ENCODE results near the gene TGFA.

TGFA gene

DNA sequence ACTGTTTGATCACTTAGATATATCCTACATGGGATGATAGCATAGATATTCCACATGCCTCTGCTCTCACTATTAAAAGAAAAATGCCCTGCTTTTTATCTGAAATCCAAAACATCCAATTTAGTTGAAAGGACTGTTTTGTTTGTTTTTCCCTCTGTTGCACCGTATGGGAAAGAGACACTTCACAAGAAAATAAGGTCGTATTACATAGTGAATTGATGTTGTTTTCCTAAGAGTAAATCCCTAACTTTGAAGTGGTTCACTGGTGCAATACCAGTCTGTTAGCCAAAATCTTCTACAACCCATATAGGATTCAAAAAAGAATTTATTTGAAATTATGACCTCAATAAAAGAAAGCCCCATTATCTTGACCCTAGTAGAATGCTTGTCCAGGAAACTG, 18.1 kb downstream of the TGFA start:
- no peak overlapping the region for H2AFZ ChIP-seq (ENCODE audit: low read length)
- no peaks in the 10 kb centered on the region for H3F3A ChIP-seq (ENCODE audit: low read depth)
- H3K36me3 ChIP-seq (ENCODE audit: insufficient read depth, low read length): no peaks in the 10 kb centered on the region
- H3K9me3 ChIP-seq (ENCODE audit: insufficient read depth, low read depth, low read length): peaks cover 3% of the 10 kb centered on the region; the same call in 1 of the 2 replicates
- no peaks in the 10 kb centered on the region for H4K20me1 ChIP-seq (ENCODE audit: insufficient read depth, low read length, poor library complexity, severe bottlenecking)
- H3K4me2 ChIP-seq (ENCODE audit: low read depth, low read length, poor library complexity, severe bottlenecking): no peak overlapping the region
- H3K27me3 ChIP-seq (ENCODE audit: insufficient read depth, low read length, poor library complexity, severe bottlenecking): no peaks in the 10 kb centered on the region
- H3K9ac ChIP-seq (ENCODE audit: low read depth, low read length, poor library complexity, severe bottlenecking): no peak overlapping the region
- no peak for TF ChIP-seq EZH2phosphoT487 (IDR thresholded peaks at IDR 0.05; ENCODE audit: borderline replicate concordance)
- TF ChIP-seq, protein P1, sequence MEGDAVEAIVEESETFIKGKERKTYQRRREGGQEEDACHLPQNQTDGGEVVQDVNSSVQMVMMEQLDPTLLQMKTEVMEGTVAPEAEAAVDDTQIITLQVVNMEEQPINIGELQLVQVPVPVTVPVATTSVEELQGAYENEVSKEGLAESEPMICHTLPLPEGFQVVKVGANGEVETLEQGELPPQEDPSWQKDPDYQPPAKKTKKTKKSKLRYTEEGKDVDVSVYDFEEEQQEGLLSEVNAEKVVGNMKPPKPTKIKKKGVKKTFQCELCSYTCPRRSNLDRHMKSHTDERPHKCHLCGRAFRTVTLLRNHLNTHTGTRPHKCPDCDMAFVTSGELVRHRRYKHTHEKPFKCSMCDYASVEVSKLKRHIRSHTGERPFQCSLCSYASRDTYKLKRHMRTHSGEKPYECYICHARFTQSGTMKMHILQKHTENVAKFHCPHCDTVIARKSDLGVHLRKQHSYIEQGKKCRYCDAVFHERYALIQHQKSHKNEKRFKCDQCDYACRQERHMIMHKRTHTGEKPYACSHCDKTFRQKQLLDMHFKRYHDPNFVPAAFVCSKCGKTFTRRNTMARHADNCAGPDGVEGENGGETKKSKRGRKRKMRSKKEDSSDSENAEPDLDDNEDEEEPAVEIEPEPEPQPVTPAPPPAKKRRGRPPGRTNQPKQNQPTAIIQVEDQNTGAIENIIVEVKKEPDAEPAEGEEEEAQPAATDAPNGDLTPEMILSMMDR (conservative IDR thresholded peaks at IDR 0.05; ENCODE audit: low read length): no peak
- no peaks in the 10 kb centered on the region for H3K9me2 ChIP-seq (replicated peaks; ENCODE audit: low read depth, low read length)
- no peak overlapping the region for H3K4me3 ChIP-seq (ENCODE audit: low read length, poor library complexity, severe bottlenecking)
- H3K79me2 ChIP-seq (ENCODE audit: insufficient read depth, low read length): peaks cover 6% of the 10 kb centered on the region; the same call in 1 of the 2 replicates
- H3K4me1 ChIP-seq (ENCODE audit: insufficient read depth, low read length, poor library complexity, severe bottlenecking): peaks cover 16% of the 10 kb centered on the region

DNA sequence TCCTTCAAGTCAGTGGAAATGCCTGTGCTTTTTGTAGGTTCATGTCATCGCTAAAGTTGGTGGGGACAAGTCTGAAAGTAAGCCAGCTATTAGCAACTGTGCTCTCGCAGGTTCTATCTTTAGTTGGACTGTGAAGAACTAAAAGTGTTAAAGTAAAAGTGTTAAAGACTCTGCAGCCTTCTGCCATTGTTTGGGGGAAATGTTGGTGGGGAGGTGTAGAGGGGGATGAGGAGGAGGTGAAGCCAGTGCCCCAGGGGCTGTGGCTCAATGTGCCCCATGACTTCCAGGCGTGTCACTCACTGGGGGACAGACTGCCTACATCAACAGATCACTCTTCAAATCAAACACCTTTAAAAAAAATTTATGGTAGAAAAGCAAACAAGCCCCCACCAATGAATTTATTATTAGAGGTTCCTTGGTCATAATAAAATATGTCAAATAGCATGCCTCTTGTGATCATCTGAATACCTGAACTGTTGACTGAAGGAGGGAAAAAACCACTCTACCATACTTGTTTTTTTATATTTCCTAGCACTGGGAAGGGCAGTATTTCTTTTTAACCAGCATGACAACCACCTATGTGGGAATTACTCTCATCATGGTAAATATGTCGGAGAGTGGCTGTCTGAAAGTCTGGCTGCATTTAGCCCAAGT, 19.3 kb downstream of the TGFA start:
- Histone ChIP-seq H3K36me3 (ENCODE audit: insufficient read depth, low read length) (no peaks in the 10 kb centered on the region), H2AFZ (ENCODE audit: low read length) (no peak overlapping the region), H3K79me2 (ENCODE audit: insufficient read depth, low read length) (0 out of 2 replicates have a peak, but pooled peaks cover 6% of the 10 kb centered on the region), H3K4me2 (ENCODE audit: low read depth, low read length, poor library complexity, severe bottlenecking) (peak overlapping the region; percentile 14), H3K9me2 (replicated peaks; ENCODE audit: low read depth, low read length) (no peaks in the 10 kb centered on the region), H3K4me1 (ENCODE audit: insufficient read depth, low read length, poor library complexity, severe bottlenecking) (peaks cover 16% of the 10 kb centered on the region), H3K9me3 (ENCODE audit: insufficient read depth, low read depth, low read length) (peaks cover 3% of the 10 kb centered on the region; the same call in 1 of the 2 replicates), H3K4me3 (ENCODE audit: low read length, poor library complexity, severe bottlenecking) (no peak overlapping the region), H3F3A (ENCODE audit: low read depth) (no peaks in the 10 kb centered on the region), H4K20me1 (ENCODE audit: insufficient read depth, low read length, poor library complexity, severe bottlenecking) (no peaks in the 10 kb centered on the region), H3K27me3 (ENCODE audit: insufficient read depth, low read length, poor library complexity, severe bottlenecking) (no peaks in the 10 kb centered on the region), H3K9ac (ENCODE audit: low read depth, low read length, poor library complexity, severe bottlenecking) (no peak overlapping the region)
- no peak for TF ChIP-seq EZH2phosphoT487 (IDR thresholded peaks at IDR 0.05; ENCODE audit: borderline replicate concordance)
- TF ChIP-seq, protein P1 (conservative IDR thresholded peaks at IDR 0.05; ENCODE audit: low read length): no peak

DNA sequence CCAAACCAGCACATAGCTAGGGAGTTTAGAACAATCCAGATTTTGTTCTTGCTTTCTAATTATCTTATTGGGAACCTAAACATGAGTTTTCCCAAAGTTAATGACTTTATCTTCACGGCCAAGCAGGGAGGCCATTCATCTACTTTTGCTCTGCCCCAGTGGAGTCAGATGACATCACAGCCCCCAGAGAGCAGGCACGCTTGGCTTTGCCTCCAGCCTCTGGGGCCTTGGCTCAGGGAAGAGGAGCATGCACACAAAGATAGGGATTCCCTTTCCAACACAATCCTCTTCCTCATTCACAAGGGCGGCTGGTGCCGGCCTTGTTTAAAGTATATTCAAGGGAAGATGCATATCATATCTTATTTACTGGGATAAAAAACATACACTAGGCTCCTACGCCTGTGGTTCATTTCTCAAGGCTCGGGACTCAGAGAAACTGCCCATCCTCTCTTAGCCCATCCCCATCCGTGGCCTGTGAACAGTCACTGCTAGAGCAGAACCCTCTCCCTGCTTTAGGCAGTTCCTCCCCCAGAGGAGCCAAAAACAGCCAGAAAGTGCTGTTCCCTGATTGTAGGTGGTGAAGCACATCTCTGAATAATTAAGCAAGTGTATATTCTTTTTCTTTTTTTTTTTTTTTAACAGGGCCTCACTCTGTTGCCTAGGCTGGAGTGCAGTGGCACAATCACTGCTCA, 21.2 kb downstream of the TGFA start:
- Histone ChIP-seq H3K79me2 (ENCODE audit: insufficient read depth, low read length) (0 out of 2 replicates have a peak, but pooled peaks cover 6% of the 10 kb centered on the region), H3K36me3 (ENCODE audit: insufficient read depth, low read length) (no peaks in the 10 kb centered on the region), H3K9ac (ENCODE audit: low read depth, low read length, poor library complexity, severe bottlenecking) (no peak overlapping the region), H3K9me2 (replicated peaks; ENCODE audit: low read depth, low read length) (no peaks in the 10 kb centered on the region), H3K4me1 (ENCODE audit: insufficient read depth, low read length, poor library complexity, severe bottlenecking) (peaks cover 16% of the 10 kb centered on the region), H3F3A (ENCODE audit: low read depth) (no peaks in the 10 kb centered on the region), H3K9me3 (ENCODE audit: insufficient read depth, low read depth, low read length) (peaks cover 3% of the 10 kb centered on the region; the same call in 1 of the 2 replicates), H3K4me3 (ENCODE audit: low read length, poor library complexity, severe bottlenecking) (no peak overlapping the region), H3K4me2 (ENCODE audit: low read depth, low read length, poor library complexity, severe bottlenecking) (no peak overlapping the region), H4K20me1 (ENCODE audit: insufficient read depth, low read length, poor library complexity, severe bottlenecking) (no peaks in the 10 kb centered on the region), H3K27me3 (ENCODE audit: insufficient read depth, low read length, poor library complexity, severe bottlenecking) (no peaks in the 10 kb centered on the region), H2AFZ (ENCODE audit: low read length) (no peak overlapping the region)
- TF ChIP-seq EZH2phosphoT487 (IDR thresholded peaks at IDR 0.05; ENCODE audit: borderline replicate concordance): no peak
- TF ChIP-seq, protein P1 (conservative IDR thresholded peaks at IDR 0.05; ENCODE audit: low read length): no peak
